ENCODE data around the gene UTP4.
A peak's percentile ranks its signal among the peaks of the same experiment; 100 is the strongest.

Gene UTP4

GRCh38 chr16:69132424-69133252 is at the start of gene UTP4, which contains the start of gene CHTF8:
UTP4 (plus strand) TSS chr16:69132649; CDS start chr16:69133460, 811 bp downstream.
CHTF8 (minus strand) TSS chr16:69132588; CDS start chr16:69121458, 11,130 bp downstream.
- peak; percentile 74 for DNase-seq

GRCh38 chr16:69083306-69083941 is 49.0 kb upstream of the UTP4 start:
- no peak for DNase-seq

- no peak for DNase-seq
Observed at GRCh38 chr16:69084289-69084688, 48.2 kb upstream of the UTP4 start.

- DNase-seq, result no peak
Observed at GRCh38 chr16:69085032-69085695, 47.3 kb upstream of the UTP4 start.

GRCh38 chr16:69087161-69087581 is 45.3 kb upstream of the UTP4 start:
- DNase-seq, result no peak

- DNase-seq, result no peak
Observed at GRCh38 chr16:69088684-69089083, 43.8 kb upstream of the UTP4 start.

GRCh38 chr16:69089091-69089910 is 43.1 kb upstream of the UTP4 start:
- peak; percentile 70 for DNase-seq

GRCh38 chr16:69093974-69094373 is 38.5 kb upstream of the UTP4 start:
- peak; percentile 55 for DNase-seq

- no peak for DNase-seq
Observed at GRCh38 chr16:69094501-69094900, 37.9 kb upstream of the UTP4 start.

GRCh38 chr16:69095193-69095592 is 37.3 kb upstream of the UTP4 start:
- peak; percentile 35 for DNase-seq

GRCh38 chr16:69100071-69100691 is 32.3 kb upstream of the UTP4 start:
- peak; percentile 55 for DNase-seq

GRCh38 chr16:69105501-69106361 is 26.7 kb upstream of the UTP4 start, which contains the start of gene HAS3:
HAS3 (plus strand) TSS chr16:69105653; CDS start chr16:69109396, 3,743 bp downstream.
- DNase-seq, result peak; percentile 57

- DNase-seq, result no peak
Observed at GRCh38 chr16:69106491-69107315, 25.7 kb upstream of the UTP4 start.

GRCh38 chr16:69107316-69107962 is 25.0 kb upstream of the UTP4 start:
- DNase-seq, result no peak

- no peak for DNase-seq
Observed at GRCh38 chr16:69108064-69108904, 24.2 kb upstream of the UTP4 start.

GRCh38 chr16:69108905-69109252 is 23.6 kb upstream of the UTP4 start:
- no peak for DNase-seq

GRCh38 chr16:69109486-69110270 is 22.8 kb upstream of the UTP4 start:
- no peak for DNase-seq

- DNase-seq, result no peak
Observed at GRCh38 chr16:69110406-69110805, 22.0 kb upstream of the UTP4 start.
